Brain microvascular endothelial cell (primary cell): Measurements from ENCODE around the gene CACNA1S.
A peak's percentile ranks its signal among the peaks of the same experiment; 100 is the strongest.

Experiments
- DNase-seq: peaks from one replicate; pipeline ENCODE4 v3.0.0-alpha.2; 2020
- H3K27ac ChIP-seq: fragments of 250-450 bp; sonication (Bioruptor Pico); 2 replicates; pipeline ENCODE4 v1.5.1; 2020; ENCODE audit warnings: mild to moderate bottlenecking, moderate library complexity
- H3K27me3 ChIP-seq: fragments of 250-450 bp; sonication (Bioruptor Pico); replicated peaks from 2 replicates; pipeline ENCODE4 v1.5.1; 2020; ENCODE audit warnings: mild to moderate bottlenecking
- H3K36me3 ChIP-seq: fragments of 250-450 bp; sonication (Bioruptor Pico); replicated peaks from 2 replicates; pipeline ENCODE4 v1.5.1; 2020; ENCODE audit warnings: mild to moderate bottlenecking
- H3K4me3 ChIP-seq: 2 replicates; pipeline ENCODE4 v1.5.1; 2011; ENCODE audit warnings: low read depth, mild to moderate bottlenecking, control low read depth, low read length, moderate library complexity
- in situ Hi-C: cut with HindIII; loops from 2 replicates; pipeline ENCODE4 v1.10.0; 2017; ENCODE audit warnings: low sequenced_read_pairs, low pct_ligation_motif_present
- TF ChIP-seq, protein P1 (sequence below): IDR thresholded peaks from 2 replicates; pipeline ENCODE4 v1.5.1; 2011; ENCODE audit warnings: low read depth, mild to moderate bottlenecking, moderate library complexity, low read length, control low read depth, inconsistent platforms; ENCODE audit errors: missing control alignments

The CACNA1S gene

DNA sequence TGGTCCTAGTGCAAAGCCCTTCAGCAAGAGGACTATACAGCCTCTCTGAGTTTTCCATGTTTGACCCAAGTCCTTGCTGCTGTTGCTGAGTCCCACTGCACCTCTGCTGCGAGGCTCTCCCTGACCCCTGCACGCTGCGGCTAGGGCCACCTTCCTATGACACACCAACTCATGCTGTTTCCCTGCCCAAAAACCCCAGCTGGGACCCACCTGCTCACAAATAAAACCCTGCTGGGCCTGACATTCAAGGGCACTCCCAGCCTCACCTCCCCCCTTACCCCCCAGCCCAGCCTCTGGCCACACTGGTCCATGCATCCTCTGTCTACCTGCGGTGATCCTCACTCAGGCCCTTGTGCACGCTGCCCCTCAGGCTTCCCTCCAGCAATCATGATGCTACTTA, 27.1 kb upstream of the CACNA1S start:
- Histone ChIP-seq H3K27me3 (no peaks in the 10 kb centered on the region), H3K4me3 (no peak overlapping the region), H3K36me3 (peaks cover 36% of the 10 kb centered on the region), H3K27ac (no peak overlapping the region)
- DNase-seq, result no peak
- in situ Hi-C loops, result no loop called here
- TF ChIP-seq, protein P1, sequence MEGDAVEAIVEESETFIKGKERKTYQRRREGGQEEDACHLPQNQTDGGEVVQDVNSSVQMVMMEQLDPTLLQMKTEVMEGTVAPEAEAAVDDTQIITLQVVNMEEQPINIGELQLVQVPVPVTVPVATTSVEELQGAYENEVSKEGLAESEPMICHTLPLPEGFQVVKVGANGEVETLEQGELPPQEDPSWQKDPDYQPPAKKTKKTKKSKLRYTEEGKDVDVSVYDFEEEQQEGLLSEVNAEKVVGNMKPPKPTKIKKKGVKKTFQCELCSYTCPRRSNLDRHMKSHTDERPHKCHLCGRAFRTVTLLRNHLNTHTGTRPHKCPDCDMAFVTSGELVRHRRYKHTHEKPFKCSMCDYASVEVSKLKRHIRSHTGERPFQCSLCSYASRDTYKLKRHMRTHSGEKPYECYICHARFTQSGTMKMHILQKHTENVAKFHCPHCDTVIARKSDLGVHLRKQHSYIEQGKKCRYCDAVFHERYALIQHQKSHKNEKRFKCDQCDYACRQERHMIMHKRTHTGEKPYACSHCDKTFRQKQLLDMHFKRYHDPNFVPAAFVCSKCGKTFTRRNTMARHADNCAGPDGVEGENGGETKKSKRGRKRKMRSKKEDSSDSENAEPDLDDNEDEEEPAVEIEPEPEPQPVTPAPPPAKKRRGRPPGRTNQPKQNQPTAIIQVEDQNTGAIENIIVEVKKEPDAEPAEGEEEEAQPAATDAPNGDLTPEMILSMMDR, result no peak

GRCh38 chr1:201138311-201138840, 26.1 kb upstream of the CACNA1S start:
- in situ Hi-C loops, result no loop called here

GRCh38 chr1:201137579-201138310, 25.5 kb upstream of the CACNA1S start:
- no peak overlapping the region for H3K4me3 ChIP-seq
- peak; percentile 84 for DNase-seq

More at GRCh38 chr1:201138311-201138840, 26.1 kb upstream of the CACNA1S start:
- Histone ChIP-seq H3K4me3 (no peak overlapping the region), H3K27me3 (no peaks in the 10 kb centered on the region), H3K27ac (no peak overlapping the region), H3K36me3 (peaks cover 30% of the 10 kb centered on the region)
- no peak for DNase-seq
- TF ChIP-seq, protein P1, result no peak

DNA sequence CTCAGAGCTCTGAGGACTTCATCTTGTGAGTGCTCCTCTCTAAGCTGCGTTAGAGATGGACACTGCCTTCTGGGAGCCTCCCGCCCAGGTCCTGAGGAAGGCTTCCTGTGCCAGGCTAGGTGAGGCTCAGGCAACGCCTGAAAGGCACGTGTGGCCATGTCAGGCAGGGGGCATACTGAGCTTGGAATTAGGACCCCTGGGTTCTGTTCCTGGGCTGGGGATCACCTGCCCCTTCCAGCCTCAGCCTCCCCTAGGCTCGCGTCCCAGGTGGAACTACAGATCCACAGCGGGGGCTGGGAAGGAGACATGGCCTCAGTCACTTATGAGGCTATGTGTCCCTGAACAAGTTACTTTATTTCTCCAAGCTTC, 24.8 kb upstream of the CACNA1S start:
- no peak for DNase-seq
- Histone ChIP-seq H3K4me3 (no peak overlapping the region), H3K27ac (no peak overlapping the region), H3K36me3 (peaks cover 25% of the 10 kb centered on the region), H3K27me3 (no peaks in the 10 kb centered on the region)
- TF ChIP-seq, protein P1, result no peak
- in situ Hi-C loops, result no loop called here

More at GRCh38 chr1:201137579-201138310, 25.5 kb upstream of the CACNA1S start:
- in situ Hi-C loops, result no loop called here
- Histone ChIP-seq H3K36me3 (peaks cover 27% of the 10 kb centered on the region), H3K27ac (peak overlapping the region; percentile 40), H3K27me3 (no peaks in the 10 kb centered on the region)
- TF ChIP-seq, protein P1, result no peak

DNA sequence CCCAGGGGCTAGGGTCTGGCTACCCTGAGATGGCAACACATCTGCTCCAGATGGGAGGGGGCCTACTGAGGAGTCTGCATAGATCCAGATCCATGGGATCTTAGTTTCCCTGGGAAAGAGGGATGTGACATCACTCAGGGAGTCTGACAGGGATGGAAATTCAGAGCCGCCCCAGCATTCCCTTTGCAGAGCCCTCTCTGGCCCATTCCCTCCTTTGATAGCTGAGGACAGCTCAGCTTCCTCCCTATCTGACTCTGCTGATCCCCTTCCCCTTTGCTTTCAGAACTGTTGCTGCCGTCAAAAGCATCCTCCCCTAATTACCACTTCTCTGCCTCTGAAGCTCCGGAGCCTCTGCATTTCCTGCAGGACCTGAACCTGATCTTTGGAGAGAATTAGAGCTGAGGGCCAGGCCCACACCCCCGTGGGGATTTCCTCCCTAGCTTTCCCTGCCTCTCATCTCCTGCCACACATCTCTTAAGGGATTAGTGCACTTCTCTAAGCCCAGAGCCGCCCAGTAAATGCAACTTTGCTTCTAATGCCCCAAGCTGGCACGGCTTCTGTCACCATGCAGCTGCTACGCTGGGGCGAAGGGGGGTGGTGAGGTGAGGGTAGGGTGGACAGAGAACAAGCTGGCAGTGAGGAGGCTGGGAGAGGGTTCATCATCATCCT, 24.3 kb upstream of the CACNA1S start:
- Histone ChIP-seq H3K4me3 (no peak overlapping the region), H3K36me3 (peaks cover 20% of the 10 kb centered on the region), H3K27ac (no peak overlapping the region), H3K27me3 (no peaks in the 10 kb centered on the region)
- in situ Hi-C loops, result no loop called here
- DNase-seq, result no peak
- TF ChIP-seq, protein P1, result no peak
